GM23338 (cell line): ENCODE results near the gene ERMP1. TPM values are rescaled to one million over a fixed set of nuclear protein-coding genes. Genes with fewer than 3 reads are reported as not detected.

Experiments used
- ATAC-seq: fragments of 200-7000 bp; cut with Tn5 transposase; 3 replicates; pipeline ENCODE4 v1.9.1; 2020
- DNase-seq: peaks from one replicate; pipeline ENCODE4 v3.0.0-alpha.2; 2015; ENCODE audit warnings: low spot score
- H2AFZ ChIP-seq: fragments of 200-600 bp; sonication (generic); 2 replicates; pipeline ENCODE4 v1.8.0; 2016; ENCODE audit warnings: antibody characterized with exemption, mild to moderate bottlenecking, moderate library complexity
- H3F3A ChIP-seq: fragments of 200-600 bp; sonication (generic); replicated peaks from 2 replicates; pipeline ENCODE4 v1.8.0; 2017; ENCODE audit warnings: antibody characterized with exemption, mixed run types, low read depth
- H3K27ac ChIP-seq: fragments of 200-600 bp; sonication (generic); 2 replicates; pipeline ENCODE4 v1.6.1; 2016; ENCODE audit warnings: low read depth
- H3K27me3 ChIP-seq: fragments of 200-600 bp; sonication (generic); 2 replicates; pipeline ENCODE4 v1.8.0; 2016; ENCODE audit warnings: mild to moderate bottlenecking, mixed run types, moderate library complexity; ENCODE audit not compliant: insufficient read depth
- H3K36me3 ChIP-seq: fragments of 200-600 bp; sonication (generic); 2 replicates; pipeline ENCODE4 v1.8.0; 2016; ENCODE audit warnings: mild to moderate bottlenecking; ENCODE audit not compliant: insufficient read depth
- H3K4me1 ChIP-seq: fragments of 200-600 bp; sonication (generic); 2 replicates; pipeline ENCODE4 v1.8.0; 2016; ENCODE audit warnings: mild to moderate bottlenecking, moderate library complexity; ENCODE audit not compliant: insufficient read depth
- H3K4me2 ChIP-seq: fragments of 200-600 bp; sonication (generic); 2 replicates; pipeline ENCODE4 v1.7.1; 2017; ENCODE audit warnings: mixed run types
- H3K4me3 ChIP-seq: fragments of 200-600 bp; sonication (generic); 2 replicates; pipeline ENCODE4 v1.6.1; 2016; ENCODE audit warnings: mixed run types
- H3K79me2 ChIP-seq: fragments of 200-600 bp; sonication (generic); replicated peaks from 2 replicates; pipeline ENCODE4 v1.8.0; 2017; ENCODE audit warnings: mild to moderate bottlenecking; ENCODE audit not compliant: insufficient read depth
- H3K9me2 ChIP-seq: fragments of 200-600 bp; sonication (generic); 2 replicates; pipeline ENCODE4 v1.8.0; 2017; ENCODE audit not compliant: insufficient read depth
- H4K20me1 ChIP-seq: fragments of 200-600 bp; sonication (generic); replicated peaks from 2 replicates; pipeline ENCODE4 v1.8.0; 2017; ENCODE audit warnings: mild to moderate bottlenecking; ENCODE audit not compliant: insufficient read depth
- H3K27ac Mint-ChIP-seq: 2 replicates; pipeline ENCODE4 v1.8.0; 2020; ENCODE audit warnings: inconsistent platforms, mild to moderate bottlenecking, moderate library complexity, mixed read lengths
- H3K27me3 Mint-ChIP-seq: 3 replicates; pipeline ENCODE4 v1.8.0; 2022; ENCODE audit warnings: low read depth, mild to moderate bottlenecking, moderate library complexity, mixed read lengths, inconsistent platforms; ENCODE audit not compliant: insufficient read depth, poor library complexity
- H3K36me3 Mint-ChIP-seq: 3 replicates; pipeline ENCODE4 v1.8.0; 2021; ENCODE audit warnings: low read depth, mild to moderate bottlenecking, inconsistent platforms, moderate library complexity, mixed read lengths
- H3K4me1 Mint-ChIP-seq: 3 replicates; pipeline ENCODE4 v1.8.0; 2020; ENCODE audit warnings: mild to moderate bottlenecking, inconsistent platforms, mixed read lengths
- H3K4me3 Mint-ChIP-seq: 3 replicates; pipeline ENCODE4 v1.8.0; 2021; ENCODE audit warnings: moderate library complexity, mild to moderate bottlenecking, inconsistent platforms, mixed read lengths
- H3K9me3 Mint-ChIP-seq: 3 replicates; pipeline ENCODE4 v1.8.0; 2020; ENCODE audit warnings: moderate library complexity, mild to moderate bottlenecking, inconsistent platforms, mixed read lengths
- CREB1 ChIP-seq: fragments of 250-450 bp; sonication (Bioruptor Pico); IDR thresholded peaks from 2 replicates; pipeline ENCODE4 v1.5.0; 2020; ENCODE audit warnings: low read depth, mild to moderate bottlenecking, moderate library complexity
- CTCF ChIP-seq, 2 experiments: fragments of 200-600 bp in 1 of 2; sonication (generic) in 1 of 2; conservative IDR thresholded peaks; 2 replicates each; pipeline versions ENCODE4 v1.5.1 to v1.6.1; 2016 to 2017; ENCODE audit warnings: antibody characterized with exemption in 2 of 2, low read depth in 2 of 2, mild to moderate bottlenecking in 2 of 2, moderate library complexity in 1 of 2
- EZH2 ChIP-seq: fragments of 200-600 bp; sonication (generic); IDR thresholded peaks from one replicate; pipeline ENCODE4 v1.8.0; 2017; ENCODE audit warnings: antibody characterized with exemption, mild to moderate bottlenecking, low read depth; ENCODE audit not compliant: unreplicated experiment
- EZH2phosphoT487 ChIP-seq: fragments of 200-600 bp; sonication (generic); IDR thresholded peaks from one replicate; pipeline ENCODE4 v1.8.1; 2018; ENCODE audit warnings: antibody characterized with exemption; ENCODE audit not compliant: unreplicated experiment
- JUNB ChIP-seq: IDR thresholded peaks from one replicate; pipeline ENCODE4 v1.6.1; 2016; ENCODE audit warnings: antibody characterized with exemption; ENCODE audit not compliant: unreplicated experiment
- NANOG ChIP-seq: IDR thresholded peaks from 2 replicates; pipeline ENCODE4 v1.6.1; 2016; ENCODE audit warnings: antibody characterized with exemption, borderline replicate concordance
- POLR2AphosphoS5 ChIP-seq: IDR thresholded peaks from 2 replicates; pipeline ENCODE4 v1.6.1; 2016; ENCODE audit warnings: antibody characterized with exemption, low read depth
- REST ChIP-seq: IDR thresholded peaks from one replicate; pipeline ENCODE4 v1.6.1; 2018; ENCODE audit warnings: antibody characterized with exemption; ENCODE audit not compliant: unreplicated experiment
- STAT1 ChIP-seq: IDR thresholded peaks from one replicate; pipeline ENCODE4 v1.6.1; 2016; ENCODE audit warnings: antibody characterized with exemption; ENCODE audit not compliant: unreplicated experiment
- ZNF114 ChIP-seq: fragments of 250-450 bp; sonication (Bioruptor Pico); IDR thresholded peaks from 2 replicates; pipeline ENCODE4 v1.5.0; 2020; ENCODE audit warnings: mild to moderate bottlenecking, moderate library complexity
- ZNF331 ChIP-seq: fragments of 250-450 bp; sonication (Bioruptor Pico); IDR thresholded peaks from 2 replicates; pipeline ENCODE4 v1.5.0; 2020; ENCODE audit warnings: low read depth, mild to moderate bottlenecking, moderate library complexity
- ZNF462 ChIP-seq: fragments of 250-450 bp; sonication (Bioruptor Pico); IDR thresholded peaks from 2 replicates; pipeline ENCODE4 v1.5.0; 2020; ENCODE audit warnings: mild to moderate bottlenecking, moderate library complexity
- polyA plus RNA-seq: library from polyadenylated mRNA; unstranded; fragments of >200 nt; fragmentation: Nextera tagmentation; extraction: Ambion mirVana; gene quantifications from 2 replicates; pipeline ENCODE4 v1.2.1, GENCODE V29; 2016
- total RNA-seq: library from RNA; depleted of rRNA; stranded (reverse); fragments of >200 nt; shearing (Covaris generic); gene quantifications from 2 replicates; pipeline ENCODE4 v1.2.3, GENCODE V29; 2014
- TF ChIP-seq, protein P1 (sequence below): IDR thresholded peaks from 2 replicates; pipeline ENCODE4 v1.6.1; 2016; ENCODE audit warnings: antibody characterized with exemption

Gene ERMP1
- total and polyA plus RNA-seq, 2 experiments from 2014 or later, result 5.3 to 23.4 TPM

DNA sequence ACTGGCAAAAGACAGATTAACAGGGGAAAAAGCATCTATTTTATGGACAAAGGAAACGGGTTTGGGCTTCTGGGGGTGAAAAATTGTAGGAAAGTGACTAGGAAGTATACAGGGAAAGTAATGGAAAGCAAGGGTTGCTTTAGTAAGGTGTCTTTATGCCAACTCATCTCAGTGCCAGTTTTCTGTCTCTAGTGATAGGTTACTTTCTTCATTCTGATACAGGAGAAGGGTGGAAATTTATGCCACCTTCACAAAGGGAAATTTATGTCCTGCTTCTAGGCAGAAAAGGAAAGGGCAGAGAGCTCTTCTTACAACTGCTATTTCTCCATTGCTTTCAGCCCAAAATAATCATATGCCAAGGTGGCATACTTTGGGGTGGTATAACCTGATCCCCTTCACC lies 20.1 kb upstream of the ERMP1 start:
- no peak for TF ChIP-seq CTCF (conservative IDR thresholded peaks at IDR 0.05; ENCODE audit: low read depth in 2 of 2)
- no peak for TF ChIP-seq ZNF114
- TF ChIP-seq POLR2AphosphoS5, result no peak
- no peak for TF ChIP-seq ZNF462 (CRISPR knock-in tag)
- TF ChIP-seq EZH2, result no peak
- TF ChIP-seq, protein P1, sequence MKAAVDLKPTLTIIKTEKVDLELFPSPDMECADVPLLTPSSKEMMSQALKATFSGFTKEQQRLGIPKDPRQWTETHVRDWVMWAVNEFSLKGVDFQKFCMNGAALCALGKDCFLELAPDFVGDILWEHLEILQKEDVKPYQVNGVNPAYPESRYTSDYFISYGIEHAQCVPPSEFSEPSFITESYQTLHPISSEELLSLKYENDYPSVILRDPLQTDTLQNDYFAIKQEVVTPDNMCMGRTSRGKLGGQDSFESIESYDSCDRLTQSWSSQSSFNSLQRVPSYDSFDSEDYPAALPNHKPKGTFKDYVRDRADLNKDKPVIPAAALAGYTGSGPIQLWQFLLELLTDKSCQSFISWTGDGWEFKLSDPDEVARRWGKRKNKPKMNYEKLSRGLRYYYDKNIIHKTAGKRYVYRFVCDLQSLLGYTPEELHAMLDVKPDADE, result no peak
- TF ChIP-seq EZH2phosphoT487, result no peak
- no peak for TF ChIP-seq CREB1 (CRISPR knock-in tag)
- no peak for TF ChIP-seq JUNB
- no peak for TF ChIP-seq STAT1
- TF ChIP-seq REST, result no peak
- no peak for TF ChIP-seq ZNF331 (CRISPR knock-in tag)
- no peak for TF ChIP-seq NANOG
- Histone ChIP-seq H3K9me2 (peaks cover 7% of the 10 kb centered on the region; the same call in 1 of the 2 replicates), H3K4me1 (no peaks in the 10 kb centered on the region), H3K27ac (no peak overlapping the region), H3K36me3 (no peaks in the 10 kb centered on the region), H4K20me1 (no peaks in the 10 kb centered on the region), H2AFZ (no peak overlapping the region), H3F3A (no peaks in the 10 kb centered on the region), H3K27me3 (no peaks in the 10 kb centered on the region), H3K4me2 (no peak overlapping the region), H3K4me3 (no peak overlapping the region), H3K79me2 (no peaks in the 10 kb centered on the region)
- H3K4me3 Mint-ChIP-seq, result no peak overlapping the region
- no peaks in the 10 kb centered on the region for H3K4me1 Mint-ChIP-seq
- DNase-seq (no peak), ATAC-seq (no peak)
- H3K9me3 Mint-ChIP-seq, result no peaks in the 10 kb centered on the region
- peaks cover 2% of the 10 kb centered on the region for H3K27me3 Mint-ChIP-seq
- no peak overlapping the region for H3K27ac Mint-ChIP-seq
- H3K36me3 Mint-ChIP-seq, result no peaks in the 10 kb centered on the region
